GM21786 (cell line): ENCODE measurements around the gene GALNT9.
"Not testable (repeated sequence)": the region's sequence is repeated elsewhere in the genome, so short reads cannot be mapped to it uniquely, and the experiment has no call there.

ENCODE experiments used
- ATAC-seq: cut with Tn5 transposase; IDR thresholded peaks from one replicate; pipeline ENCODE4 v1.9.1; 2021; ENCODE audit not compliant: unreplicated experiment

Gene GALNT9

GRCh38 chr12:132329036-132329719 is at the start of gene GALNT9:
Gene GALNT9, minus strand, starts transcription at chr12:132329589. Its CDS starts 386 bp downstream, at chr12:132329203.
- ATAC-seq, result no peak

- not testable (repeated sequence) for ATAC-seq
Measured at GRCh38 chr12:132379057-132379456, 49.7 kb upstream of the GALNT9 start.

GRCh38 chr12:132377147-132377546 is 47.8 kb upstream of the GALNT9 start:
- ATAC-seq, result no peak

GRCh38 chr12:132376464-132376830 is 47.1 kb upstream of the GALNT9 start:
- no peak for ATAC-seq

- no peak for ATAC-seq
Measured at GRCh38 chr12:132375747-132376463, 46.5 kb upstream of the GALNT9 start.

- no peak for ATAC-seq
Measured at GRCh38 chr12:132374612-132375445, 45.4 kb upstream of the GALNT9 start.

GRCh38 chr12:132373901-132374611 is 44.7 kb upstream of the GALNT9 start:
- ATAC-seq, result no peak

GRCh38 chr12:132367852-132368251 is 38.5 kb upstream of the GALNT9 start:
- ATAC-seq, result no peak

- ATAC-seq, result no peak
Measured at GRCh38 chr12:132367071-132367851, 37.9 kb upstream of the GALNT9 start.

- no peak for ATAC-seq
Measured at GRCh38 chr12:132366341-132366861, 37.0 kb upstream of the GALNT9 start.

- ATAC-seq, result no peak
Measured at GRCh38 chr12:132365226-132365625, 35.8 kb upstream of the GALNT9 start.

GRCh38 chr12:132364348-132364902 is 35.0 kb upstream of the GALNT9 start:
- ATAC-seq, result no peak

- no peak for ATAC-seq
Measured at GRCh38 chr12:132363661-132364347, 34.4 kb upstream of the GALNT9 start.

- ATAC-seq, result no peak
Measured at GRCh38 chr12:132362996-132363660, 33.7 kb upstream of the GALNT9 start.

- ATAC-seq, result no peak
Measured at GRCh38 chr12:132360906-132361777, 31.8 kb upstream of the GALNT9 start.

GRCh38 chr12:132360410-132360809 is 31.0 kb upstream of the GALNT9 start:
- no peak for ATAC-seq

- ATAC-seq, result no peak
Measured at GRCh38 chr12:132359971-132360370, 30.6 kb upstream of the GALNT9 start.

GRCh38 chr12:132359551-132359950 is 30.2 kb upstream of the GALNT9 start:
- ATAC-seq, result no peak
